SKM-1 (cell line): ENCODE measurements around the gene KREMEN2.
"Not testable (repeated sequence)": the region's sequence is repeated elsewhere in the genome, so short reads cannot be mapped to it uniquely, and the experiment has no call there.

Experiments used
- DNase-seq: peaks from one replicate; lab custom pipeline; 2025; ENCODE audit not compliant: unreplicated experiment; lab: John Stamatoyannopoulos, UW

The KREMEN2 gene, protein sequence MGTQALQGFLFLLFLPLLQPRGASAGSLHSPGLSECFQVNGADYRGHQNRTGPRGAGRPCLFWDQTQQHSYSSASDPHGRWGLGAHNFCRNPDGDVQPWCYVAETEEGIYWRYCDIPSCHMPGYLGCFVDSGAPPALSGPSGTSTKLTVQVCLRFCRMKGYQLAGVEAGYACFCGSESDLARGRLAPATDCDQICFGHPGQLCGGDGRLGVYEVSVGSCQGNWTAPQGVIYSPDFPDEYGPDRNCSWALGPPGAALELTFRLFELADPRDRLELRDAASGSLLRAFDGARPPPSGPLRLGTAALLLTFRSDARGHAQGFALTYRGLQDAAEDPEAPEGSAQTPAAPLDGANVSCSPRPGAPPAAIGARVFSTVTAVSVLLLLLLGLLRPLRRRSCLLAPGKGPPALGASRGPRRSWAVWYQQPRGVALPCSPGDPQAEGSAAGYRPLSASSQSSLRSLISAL

DNA sequence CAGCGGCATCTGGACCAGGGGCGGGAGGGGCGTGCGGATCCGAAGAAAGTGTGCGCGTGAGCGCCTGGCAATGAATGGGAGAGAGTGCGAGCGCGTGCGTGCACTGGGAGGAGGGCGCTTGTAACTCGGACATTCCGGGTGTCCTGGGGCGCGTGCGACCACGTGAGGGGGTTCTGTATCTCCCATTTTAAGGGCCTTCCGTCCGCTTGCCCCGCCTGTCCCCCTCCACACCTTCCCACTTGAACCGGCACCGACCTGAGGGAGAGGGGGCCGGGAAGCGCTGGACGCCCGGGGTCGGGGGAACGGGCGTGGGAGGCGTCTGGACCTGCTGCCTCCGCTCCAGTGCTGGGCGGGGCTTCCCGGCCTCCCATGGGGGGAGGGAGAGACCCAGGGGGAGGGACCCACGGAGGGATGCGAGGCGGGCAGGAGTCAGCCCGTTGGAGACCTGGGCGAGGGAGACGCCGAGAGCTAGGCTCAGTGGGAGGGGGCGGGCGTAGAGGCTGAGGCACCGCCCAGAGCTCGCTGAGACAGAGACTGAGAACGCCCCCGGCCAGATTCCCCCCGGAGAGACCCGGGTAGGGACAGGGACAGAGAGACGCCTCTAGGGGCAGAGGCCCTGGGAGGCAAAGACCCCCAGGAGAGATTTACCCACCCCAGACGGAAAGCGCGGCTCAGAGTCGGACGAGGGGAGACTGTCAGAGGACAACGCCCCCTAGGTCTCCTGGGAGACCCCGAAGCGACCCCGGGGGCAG is at the start of gene KREMEN2:
Gene KREMEN2, plus strand, starts transcription at position 553 of the 752 bp plus-strand sequence. CDS start 246 bp downstream, outside the sequence.
- peak; percentile 31 for DNase-seq

DNA sequence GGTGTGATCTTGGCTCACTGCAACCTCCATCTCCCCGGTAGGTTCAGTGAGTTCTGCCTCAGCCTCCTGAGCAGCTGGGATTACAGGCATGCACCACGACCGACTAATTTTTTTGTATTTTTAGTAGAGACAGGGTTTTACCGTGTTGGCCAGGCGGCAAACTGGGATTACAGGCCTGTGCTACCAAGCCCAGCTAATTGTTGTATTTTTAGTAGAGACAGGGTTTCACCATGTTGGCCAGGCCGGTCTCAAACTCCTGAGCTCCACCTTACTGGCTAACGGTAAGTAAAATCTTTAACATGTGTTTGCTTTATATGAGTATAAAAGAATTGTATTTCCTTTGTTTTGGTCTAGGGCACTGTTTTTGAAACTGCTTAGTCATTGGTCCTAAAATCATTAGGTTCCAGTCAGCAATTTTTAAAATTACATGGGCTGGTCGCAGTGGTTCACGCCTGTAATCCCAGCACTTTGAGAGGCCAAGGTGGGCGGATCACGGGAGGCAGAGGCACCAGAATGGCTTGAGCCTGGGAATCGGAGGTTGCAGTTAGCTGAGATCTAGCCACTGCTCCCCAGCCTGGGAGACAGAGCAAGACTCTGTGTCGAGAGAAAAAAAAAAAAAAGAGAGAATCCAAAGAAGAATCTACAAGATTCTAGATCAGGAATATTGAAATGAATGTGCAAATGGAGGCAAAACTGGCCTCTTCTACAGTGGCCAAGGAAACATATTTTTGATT is 48.7 kb upstream of the KREMEN2 start:
- no peak for DNase-seq

DNA sequence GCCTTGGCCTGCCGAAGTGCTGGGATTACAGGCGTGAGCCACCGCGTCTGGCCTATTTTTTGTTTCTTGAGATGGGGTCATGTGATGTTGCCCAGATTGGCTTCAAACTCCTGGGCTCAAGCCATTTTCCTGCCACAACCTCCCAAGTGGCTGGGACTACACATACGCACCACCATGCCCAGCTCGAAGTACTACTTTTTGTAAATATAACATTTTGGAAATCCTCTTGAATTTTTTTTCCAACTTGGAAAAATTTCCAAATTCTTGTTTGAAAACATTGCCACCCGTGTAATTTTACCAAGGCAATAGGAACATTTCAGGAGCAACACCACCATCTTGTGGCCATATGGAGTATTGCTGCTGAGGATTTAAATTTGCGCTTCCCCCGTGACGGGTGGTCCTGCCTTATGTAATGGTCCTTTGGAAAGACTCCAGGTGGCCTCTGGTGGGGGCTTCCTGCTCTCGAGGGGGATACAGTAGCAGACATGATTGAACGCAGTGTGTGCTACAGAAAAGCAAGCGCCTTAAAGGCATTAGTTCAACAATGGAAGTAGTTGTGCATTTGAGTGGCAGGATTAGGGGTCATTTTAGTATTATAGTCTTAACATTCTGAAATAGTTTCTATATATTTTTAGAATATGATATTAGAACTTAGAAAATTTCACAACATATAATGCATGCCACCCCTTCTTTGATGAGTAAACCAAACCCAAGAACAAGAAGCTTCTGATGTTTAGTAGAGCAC is 44.4 kb upstream of the KREMEN2 start:
- DNase-seq, result peak; percentile 21

DNA sequence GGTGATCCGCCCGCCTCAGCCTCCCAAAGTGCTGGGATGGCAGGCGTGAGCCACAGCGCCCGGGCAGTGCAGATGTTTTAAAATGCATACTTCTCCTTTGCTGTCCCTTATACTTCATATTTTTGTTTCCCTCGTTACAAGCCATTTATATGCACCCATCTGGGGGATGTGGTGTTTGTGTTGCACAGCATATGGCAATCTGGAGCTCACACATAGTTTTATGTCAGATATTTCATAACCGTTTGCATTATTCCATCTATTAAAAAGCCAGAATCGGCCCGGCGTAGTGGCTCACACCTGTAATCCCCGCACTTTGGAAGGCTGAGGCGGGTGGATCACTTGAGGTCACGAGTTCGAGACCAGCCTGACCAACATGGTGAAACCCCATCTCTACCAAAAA is 40.6 kb upstream of the KREMEN2 start:
- no peak for DNase-seq

DNA sequence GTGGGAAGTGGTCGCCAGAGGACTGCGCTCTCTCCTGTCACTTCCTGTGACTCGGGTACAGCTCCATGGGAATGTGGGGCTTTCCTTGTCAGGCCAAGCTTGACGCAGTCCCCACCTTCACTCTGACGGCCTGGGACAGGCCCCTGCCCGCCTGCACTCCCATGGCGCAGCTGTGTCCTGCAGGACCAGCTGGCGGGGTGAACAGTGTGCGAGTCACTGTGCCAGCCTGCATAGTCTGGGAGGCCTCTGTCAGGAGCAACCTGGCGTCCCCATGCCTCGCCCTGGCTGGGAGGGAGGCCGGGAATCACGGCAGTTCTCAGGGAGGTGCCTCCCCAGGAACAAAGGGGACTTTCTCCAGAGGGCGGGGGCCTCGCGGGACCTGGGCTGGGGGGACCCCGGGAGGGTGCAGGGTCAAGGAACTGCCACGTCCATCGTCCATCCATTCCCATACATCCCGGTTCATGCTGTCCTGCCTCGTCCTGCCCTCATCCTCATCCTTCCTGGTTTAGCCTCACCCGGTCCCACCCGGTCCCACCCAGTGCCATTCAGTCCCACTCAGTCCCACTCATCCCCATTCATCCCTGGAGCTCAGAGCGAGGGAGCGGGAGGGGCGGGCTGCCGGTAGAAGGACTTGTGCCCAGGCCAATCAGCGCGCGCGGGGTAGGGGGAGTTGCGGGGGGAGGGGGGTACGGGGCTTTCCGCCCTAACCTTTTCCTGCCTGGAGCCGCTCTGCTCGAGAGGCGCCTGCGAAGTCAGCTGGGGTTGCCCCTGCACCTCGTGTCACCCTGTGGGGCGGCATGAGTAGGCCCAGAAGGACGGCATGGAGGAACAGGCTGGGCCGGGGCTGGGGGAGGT is 38.9 kb upstream of the KREMEN2 start:
- DNase-seq, result no peak

DNA sequence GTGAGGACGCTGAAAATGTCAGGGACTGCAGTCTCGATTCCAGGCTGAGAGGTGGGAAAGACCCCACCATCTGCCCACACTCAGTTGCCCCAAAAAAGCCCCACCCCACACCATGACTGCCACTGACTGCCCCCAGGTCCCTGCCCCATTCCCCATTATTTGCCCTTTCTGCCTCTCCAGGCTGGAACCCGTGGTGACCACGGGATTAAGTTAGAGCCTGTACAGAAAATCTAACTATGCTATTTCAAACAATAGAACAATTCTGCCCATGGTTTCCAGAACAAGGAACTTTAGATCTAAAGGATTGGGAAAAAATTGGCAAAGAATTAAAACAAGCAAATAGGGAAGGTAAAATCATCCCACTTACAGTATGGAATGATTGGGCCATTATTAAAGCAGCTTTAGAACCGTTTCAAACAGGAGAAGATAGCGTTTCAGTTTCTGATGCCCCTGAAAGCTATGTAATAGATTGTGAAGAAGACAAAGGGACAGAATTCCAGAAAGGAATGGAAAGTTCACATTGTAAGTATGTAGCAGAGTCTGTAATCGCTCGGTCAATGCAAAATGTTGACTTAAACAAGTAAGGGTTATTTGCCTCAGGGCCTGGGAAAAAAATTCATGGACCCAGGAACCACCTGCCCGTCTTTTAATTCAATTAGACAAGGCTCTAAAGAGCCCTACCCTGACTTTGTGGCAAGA is 38.0 kb upstream of the KREMEN2 start:
- no peak for DNase-seq

DNA sequence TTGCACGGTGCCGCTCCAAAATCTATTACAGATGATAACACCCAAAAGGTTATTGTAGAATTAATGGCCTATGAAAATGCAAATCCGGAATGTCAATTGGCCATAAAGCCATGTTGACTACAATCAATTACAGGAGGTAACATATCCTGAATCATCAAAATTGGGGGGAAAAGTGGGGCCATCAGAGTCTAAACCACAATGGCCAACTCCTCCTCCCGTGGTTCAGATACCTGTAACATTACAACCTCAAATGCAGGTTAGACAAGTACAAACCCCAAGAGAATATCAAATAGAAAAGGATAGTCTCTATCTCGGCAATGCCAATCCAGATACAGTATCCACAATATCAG is 37.5 kb upstream of the KREMEN2 start:
- DNase-seq, result no peak

DNA sequence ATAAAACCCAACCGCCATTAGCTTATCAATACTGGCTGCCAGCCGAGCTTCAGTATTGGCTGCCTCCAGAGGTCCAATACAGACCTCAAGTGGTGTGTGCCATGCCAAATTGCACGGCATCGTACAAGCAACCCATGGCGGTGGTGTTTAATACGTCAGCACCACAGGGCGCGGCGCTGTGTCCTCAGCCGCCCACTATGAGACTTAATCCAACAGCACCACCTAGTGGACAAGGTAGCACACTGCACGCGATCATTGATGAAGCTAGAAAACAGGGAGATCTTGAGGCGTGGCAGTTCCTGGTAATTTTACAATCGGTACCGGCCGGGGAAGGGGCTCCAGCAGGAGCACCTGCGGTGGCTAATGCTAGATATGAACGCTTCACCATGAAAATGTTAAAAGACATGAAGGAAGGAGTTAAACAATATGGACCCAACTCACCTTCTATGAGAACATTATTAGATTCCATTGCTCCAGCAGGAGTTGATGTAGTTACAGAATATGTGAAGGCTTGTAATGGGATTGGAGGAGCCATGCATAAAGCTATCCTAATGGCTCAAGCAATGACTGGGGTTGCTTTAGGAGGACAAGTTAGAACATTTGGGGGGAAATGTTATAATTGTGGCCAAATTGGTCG is 36.9 kb upstream of the KREMEN2 start:
- peak; percentile 47 for DNase-seq

DNA sequence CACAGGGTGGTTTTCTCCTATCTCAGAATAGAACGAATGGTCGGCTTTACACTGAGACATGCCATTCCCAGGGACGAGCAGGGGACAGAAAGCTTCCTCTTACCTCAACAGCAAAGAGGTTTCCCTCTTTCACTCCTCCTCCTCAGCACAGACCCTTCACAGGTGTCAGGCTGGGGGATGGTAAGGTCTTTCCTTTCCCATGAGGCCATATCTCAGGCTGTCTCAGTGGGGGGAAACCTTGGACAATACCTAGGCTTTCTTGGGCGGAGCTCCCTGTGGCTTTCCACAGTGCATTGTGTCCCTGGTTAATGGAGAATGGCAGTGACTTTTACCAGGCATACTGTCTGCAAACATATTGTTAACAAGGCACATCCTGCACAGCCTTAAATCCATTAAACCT is 35.9 kb upstream of the KREMEN2 start:
- DNase-seq, result not testable (repeated sequence)

DNA sequence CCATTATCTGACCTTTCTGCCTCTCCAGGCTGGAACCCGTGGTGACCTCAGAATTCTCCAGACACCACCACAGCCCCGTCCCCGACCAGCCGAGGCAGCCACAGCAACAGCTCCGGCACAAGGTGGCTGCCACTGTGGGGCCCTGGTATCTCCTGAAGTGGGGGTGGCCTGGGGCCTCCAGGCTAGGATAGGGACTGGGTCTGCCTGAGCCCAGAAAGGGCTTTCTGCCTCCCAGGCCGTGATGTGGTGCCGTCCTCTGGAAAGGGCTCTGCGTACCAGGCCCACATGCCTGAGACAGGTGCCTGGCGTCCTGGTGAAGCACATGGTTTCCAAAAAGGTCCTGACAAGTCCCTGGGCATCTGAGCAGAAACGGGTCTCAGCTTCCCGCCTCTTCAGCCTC is 35.3 kb upstream of the KREMEN2 start:
- DNase-seq, result no peak

DNA sequence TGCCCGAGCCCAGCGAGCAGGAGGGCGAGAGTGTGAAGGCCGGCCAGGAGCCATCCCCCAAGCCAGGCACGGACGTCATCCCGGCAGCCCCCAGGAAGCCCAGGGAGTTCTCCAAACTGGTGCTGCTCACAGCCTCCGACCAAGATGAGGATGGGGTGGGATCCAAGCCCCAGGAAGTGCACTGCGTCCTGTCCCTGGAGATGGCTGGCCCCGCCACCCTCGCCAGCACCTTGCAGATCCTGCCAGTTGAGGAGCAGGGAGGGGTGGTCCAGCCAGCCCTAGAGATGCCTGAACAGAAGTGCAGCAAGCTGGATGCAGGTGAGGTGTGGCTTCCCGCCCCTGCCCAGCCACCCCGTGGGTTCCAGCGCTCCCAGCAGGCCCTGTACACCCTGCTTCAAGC is 34.4 kb upstream of the KREMEN2 start:
- no peak for DNase-seq

DNA sequence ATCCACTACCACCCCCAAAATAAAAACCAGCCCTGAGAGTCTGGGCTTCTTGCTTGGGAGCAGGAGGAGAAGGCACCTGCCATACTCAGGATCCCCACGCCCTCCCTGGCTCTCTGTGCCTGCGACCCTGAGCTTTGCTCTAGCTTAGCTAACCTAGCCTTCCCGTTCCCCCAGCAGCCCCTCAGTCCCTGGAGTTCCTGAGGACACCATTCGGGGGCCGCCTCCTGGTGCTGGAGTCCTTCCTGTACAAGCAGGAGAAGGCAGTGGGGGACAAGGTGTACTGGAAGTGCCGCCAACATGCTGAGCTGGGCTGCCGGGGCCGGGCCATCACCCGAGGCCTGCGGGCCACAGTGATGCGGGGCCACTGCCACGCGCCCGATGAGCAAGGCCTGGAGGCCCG is 33.8 kb upstream of the KREMEN2 start:
- no peak for DNase-seq

DNA sequence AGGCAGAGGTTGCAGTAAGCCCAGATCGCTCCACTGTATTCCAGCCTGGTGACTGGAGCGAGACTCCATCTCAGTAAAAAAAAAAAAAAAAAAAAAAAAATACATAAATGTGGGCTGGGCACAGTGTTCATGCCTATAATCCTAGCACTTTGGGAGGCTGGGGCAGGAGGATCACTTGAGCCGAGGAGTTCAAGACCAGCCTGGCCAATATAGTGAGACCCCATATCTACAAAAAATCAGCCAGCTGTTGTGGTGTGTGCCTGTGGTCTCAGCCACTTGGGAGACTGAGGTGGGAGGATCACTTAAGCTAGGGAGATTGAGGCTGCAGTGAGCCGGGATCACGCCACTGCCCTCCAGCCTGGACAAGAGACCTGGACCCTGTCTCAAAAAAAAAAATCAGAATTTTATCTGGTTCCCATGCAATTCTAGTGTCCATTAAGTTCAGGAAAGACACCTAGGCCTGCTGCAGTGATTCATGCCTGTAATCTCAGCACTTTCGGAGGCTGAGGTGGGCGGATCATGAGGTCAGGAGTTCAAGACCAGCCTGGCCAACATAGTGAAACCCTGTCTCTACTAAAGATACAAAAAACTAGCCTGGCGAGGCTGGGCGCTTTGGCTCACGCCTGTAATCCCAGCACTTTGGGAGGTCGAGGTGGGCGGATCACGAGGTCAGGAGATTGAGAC is 32.7 kb upstream of the KREMEN2 start:
- not testable (repeated sequence) for DNase-seq

DNA sequence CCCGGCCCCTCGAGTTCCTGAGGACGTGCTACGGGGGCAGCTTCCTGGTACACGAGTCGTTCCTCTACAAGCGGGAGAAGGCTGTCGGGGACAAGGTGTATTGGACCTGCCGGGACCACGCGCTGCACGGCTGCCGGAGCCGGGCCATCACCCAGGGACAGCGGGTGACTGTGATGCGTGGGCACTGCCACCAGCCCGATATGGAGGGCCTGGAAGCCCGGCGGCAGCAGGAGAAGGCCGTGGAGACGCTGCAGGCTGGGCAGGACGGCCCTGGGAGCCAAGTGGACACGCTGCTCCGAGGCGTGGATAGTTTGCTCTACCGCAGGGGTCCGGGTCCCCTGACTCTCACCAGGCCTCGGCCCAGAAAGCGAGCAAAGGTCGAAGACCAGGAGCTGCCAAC is 30.9 kb upstream of the KREMEN2 start:
- DNase-seq, result no peak

DNA sequence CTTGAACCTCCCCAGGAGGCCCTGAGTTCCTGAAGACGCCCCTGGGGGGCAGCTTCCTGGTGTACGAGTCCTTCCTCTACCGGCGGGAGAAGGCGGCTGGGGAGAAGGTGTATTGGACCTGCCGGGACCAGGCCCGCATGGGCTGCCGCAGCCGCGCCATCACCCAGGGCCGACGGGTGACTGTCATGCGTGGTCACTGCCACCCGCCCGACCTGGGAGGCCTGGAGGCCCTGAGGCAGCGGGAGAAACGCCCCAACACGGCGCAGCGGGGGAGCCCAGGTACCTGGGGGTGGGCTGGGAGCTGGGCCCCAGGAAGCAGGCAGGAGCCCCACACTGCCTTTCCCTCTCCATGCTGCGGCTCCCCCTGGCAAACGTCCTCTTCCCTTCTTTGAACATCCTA is 30.4 kb upstream of the KREMEN2 start:
- no peak for DNase-seq

DNA sequence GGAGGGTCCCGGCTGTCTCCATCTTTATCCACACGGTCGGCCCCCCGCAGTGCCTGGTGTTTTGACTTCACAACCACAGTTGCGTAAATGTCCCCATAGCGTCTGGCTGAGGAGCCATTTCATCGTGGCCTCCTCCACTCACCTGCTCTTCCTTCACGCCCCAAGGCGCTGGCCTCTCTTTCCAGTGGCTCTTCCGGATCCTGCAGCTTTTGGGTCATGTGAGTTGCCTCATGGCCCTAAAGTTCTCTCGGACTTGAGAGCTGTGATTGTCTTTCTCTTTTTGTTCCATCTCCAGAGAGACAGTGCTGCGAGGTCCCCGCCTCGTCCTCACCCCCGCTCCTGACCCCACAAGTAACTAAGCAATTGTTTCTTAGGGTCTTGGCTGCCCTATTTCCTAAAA is 29.6 kb upstream of the KREMEN2 start:
- DNase-seq, result no peak

DNA sequence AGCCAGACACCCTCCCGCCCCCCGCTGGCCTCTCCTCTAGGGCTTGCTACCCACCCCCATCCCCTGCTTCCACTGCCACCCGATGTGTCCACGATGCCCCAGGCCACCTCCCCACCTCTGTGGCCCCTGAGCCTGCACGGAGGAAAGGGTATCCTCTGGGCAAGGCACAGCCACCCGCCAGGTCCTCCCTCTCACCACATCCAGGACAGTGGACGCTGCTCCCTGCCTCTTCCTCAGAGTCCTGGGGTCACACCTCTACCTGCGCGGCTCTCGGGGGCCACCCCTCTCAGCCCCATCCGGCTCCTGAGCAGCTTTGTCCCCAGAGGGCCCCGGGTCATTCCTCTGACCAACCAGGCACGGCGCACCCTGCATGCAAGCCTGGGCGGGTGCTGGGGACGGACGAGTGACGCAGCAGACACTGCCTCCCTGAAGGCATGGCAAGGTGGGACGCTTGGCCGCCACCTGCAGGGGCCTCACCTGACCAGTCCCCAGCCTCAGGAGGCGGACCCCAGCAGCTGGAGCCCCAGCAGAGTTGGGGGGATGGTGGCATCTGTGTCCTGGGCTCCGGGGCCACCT is 27.6 kb upstream of the KREMEN2 start:
- DNase-seq, result no peak

DNA sequence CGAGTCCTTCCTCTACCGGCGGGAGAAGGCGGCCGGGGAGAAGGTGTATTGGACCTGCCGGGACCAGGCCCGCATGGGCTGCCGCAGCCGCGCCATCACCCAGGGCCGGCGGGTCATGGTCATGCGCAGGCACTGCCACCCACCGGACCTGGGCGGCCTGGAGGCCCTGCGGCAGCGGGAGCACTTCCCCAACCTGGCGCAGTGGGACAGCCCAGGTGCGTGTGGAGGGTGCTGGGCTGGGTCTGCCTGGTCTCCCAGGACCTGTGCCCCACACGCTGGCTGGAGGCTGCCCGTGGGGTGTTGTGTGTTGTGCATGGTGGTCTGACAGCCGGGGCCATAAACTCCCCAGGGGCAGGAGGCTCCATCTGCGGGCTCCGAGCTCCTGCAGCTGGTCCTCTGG is 26.9 kb upstream of the KREMEN2 start:
- no peak for DNase-seq
